Activated T-cell treated with anti-CD3 and anti-CD28 coated beads, Interleukin-2, amount 50 U/mL, for 24 hours (primary cell): ENCODE data around the gene CHD2.

ENCODE experiments used
- DNase-seq: peaks from one replicate; pipeline ENCODE4 v3.0.0-alpha.2; 2020
- H3K27ac Mint-ChIP-seq: 2 replicates; pipeline ENCODE4 v1.8.0; 2020; ENCODE audit warnings: mild to moderate bottlenecking, mixed read lengths
- H3K27me3 Mint-ChIP-seq: 2 replicates; pipeline ENCODE4 v1.8.0; 2020; ENCODE audit warnings: mixed read lengths
- H3K36me3 Mint-ChIP-seq: 2 replicates; pipeline ENCODE4 v1.8.0; 2020; ENCODE audit warnings: low read depth, mixed read lengths
- H3K4me1 Mint-ChIP-seq: 2 replicates; pipeline ENCODE4 v1.8.0; 2020; ENCODE audit warnings: low read depth, mixed read lengths
- H3K4me3 Mint-ChIP-seq: 2 replicates; pipeline ENCODE4 v1.8.0; 2020; ENCODE audit warnings: mild to moderate bottlenecking, moderate library complexity, mixed read lengths
- H3K9me3 Mint-ChIP-seq: 2 replicates; pipeline ENCODE4 v1.8.0; 2020; ENCODE audit warnings: mixed read lengths

The CHD2 gene

DNA sequence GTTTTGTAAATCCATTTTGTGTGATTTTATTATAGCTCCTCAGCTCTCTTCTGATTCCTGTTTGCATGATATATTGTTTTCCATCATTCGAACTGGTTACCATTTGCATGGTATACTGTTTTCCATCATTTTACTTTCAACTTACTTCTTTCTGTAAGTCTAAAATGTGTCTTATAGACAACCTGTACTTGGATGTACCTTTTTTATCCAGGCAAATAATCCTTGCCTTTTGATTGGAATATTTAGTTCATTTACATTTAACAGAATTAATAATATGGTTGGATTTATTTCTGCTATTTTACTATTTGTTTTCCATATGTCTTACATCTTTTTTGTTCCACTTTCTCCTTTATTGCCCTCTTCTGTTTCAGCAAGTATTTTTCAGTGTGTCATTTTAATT, 62.8 kb downstream of the CHD2 start:
- peaks cover 57% of the 10 kb centered on the region for H3K4me1 Mint-ChIP-seq
- H3K27ac Mint-ChIP-seq = no peak overlapping the region
- peaks cover 4% of the 10 kb centered on the region for H3K9me3 Mint-ChIP-seq
- H3K36me3 Mint-ChIP-seq = peaks cover 90% of the 10 kb centered on the region
- no peak for DNase-seq
- H3K4me3 Mint-ChIP-seq = no peak overlapping the region
- H3K27me3 Mint-ChIP-seq = no peaks in the 10 kb centered on the region

DNA sequence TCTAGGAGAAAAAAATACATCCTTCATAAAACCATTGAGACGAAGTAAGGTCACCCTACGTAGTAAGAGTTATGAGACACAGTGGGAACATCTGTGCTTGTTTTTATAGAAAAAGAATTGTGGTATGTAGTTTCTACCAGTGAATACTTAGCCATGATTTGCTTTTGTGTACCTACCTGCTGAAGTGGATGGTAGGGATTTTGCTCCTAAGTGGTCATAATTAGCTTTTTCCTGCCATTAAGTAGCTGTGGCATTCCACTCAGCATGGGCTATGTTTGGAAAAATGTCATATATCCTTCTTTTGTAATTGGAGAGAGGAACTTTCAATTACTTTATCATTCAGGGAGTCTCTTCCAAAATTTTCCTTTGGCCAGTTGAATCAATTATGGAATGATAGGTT, 63.7 kb downstream of the CHD2 start:
- H3K27ac Mint-ChIP-seq = peak overlapping the region; percentile 63

DNA sequence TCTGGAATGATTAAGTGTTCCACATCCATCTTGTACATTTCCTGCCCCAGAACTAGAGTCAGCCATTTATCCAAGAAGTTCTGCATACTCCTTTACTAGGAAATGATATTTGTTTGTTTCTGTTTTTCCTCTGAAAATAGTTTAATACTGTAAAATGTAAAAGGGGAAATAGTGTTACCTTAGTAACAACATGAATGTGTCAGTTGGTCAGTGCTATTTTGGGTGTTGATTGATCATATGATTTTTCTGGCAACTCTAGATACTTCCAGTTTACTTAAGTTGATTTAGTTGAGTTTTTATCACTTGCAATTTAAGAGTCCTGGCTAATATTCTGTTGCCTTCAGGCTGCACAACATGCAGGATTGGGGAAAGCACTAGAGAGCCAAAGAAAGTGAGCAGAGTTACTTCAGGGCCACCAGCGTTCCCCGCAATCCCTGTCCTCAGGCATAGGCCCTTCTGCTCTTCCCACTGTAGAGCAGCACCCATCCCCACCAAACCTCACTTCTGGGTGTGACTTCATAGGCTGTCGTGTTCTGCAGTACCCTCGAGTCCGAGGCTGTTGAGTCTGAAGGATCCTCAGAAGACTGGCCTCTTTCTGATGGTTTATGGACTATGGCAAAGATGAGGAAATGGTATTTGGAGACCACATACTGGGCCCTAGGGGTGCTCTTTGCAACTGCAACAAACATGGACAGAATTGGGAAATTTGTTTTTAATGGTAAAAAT, 69.0 kb downstream of the CHD2 start:
- Mint-ChIP-seq H3K36me3 (peaks cover 89% of the 10 kb centered on the region), H3K4me3 (no peak overlapping the region), H3K27me3 (no peaks in the 10 kb centered on the region), H3K9me3 (no peaks in the 10 kb centered on the region), H3K27ac (peak overlapping the region; percentile 23), H3K4me1 (peaks cover 41% of the 10 kb centered on the region)
- no peak for DNase-seq

More for the DNA sequence above, 63.7 kb downstream of the CHD2 start:
- no peaks in the 10 kb centered on the region for H3K27me3 Mint-ChIP-seq
- H3K4me3 Mint-ChIP-seq = no peak overlapping the region
- peaks cover 51% of the 10 kb centered on the region for H3K4me1 Mint-ChIP-seq
- H3K36me3 Mint-ChIP-seq = peaks cover 90% of the 10 kb centered on the region
- no peak for DNase-seq
- H3K9me3 Mint-ChIP-seq = peaks cover 4% of the 10 kb centered on the region

DNA sequence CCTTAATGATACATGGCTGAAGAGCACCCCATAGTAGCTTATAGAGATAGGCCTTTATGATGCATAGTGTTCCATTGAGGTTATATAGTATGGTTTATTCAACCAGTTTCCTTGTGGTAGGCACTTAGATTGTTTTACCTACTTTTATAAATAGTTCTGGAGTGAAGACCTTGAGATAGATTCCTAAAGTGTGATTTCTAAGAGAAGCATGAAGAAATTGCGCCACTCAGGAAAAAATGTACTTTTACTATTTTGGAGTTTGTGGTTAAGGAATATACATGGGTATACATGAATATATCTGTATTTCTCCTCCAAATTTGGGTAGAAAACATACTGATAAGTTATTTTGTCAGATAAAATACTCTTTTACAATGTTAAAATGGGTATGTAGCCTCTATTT, 70.5 kb downstream of the CHD2 start:
- H3K9me3 Mint-ChIP-seq = no peaks in the 10 kb centered on the region
- peaks cover 88% of the 10 kb centered on the region for H3K36me3 Mint-ChIP-seq
- peaks cover 42% of the 10 kb centered on the region for H3K4me1 Mint-ChIP-seq
- H3K27ac Mint-ChIP-seq = peak overlapping the region; percentile 66
- no peaks in the 10 kb centered on the region for H3K27me3 Mint-ChIP-seq
- no peak for DNase-seq
- H3K4me3 Mint-ChIP-seq = no peak overlapping the region

DNA sequence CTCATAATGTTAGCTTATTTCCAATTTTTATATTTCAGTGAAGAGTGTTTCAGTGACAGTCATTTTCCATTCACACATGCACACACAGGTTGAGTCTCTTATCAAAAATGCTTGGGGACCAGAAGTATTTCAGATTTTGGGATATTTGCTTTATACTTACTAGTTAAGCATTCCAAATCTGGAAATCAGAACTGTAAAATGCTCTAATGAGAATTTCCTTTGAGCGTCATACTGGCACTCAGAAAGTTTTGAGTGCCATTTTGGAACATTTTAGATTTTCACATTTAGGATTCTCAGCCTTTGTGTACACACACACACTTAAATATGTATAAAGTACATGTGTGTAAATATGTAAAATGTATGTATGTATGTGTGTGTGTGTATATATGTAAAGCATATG, 71.0 kb downstream of the CHD2 start:
- H3K27ac Mint-ChIP-seq = peak overlapping the region; percentile 66
- DNase-seq = no peak
- peaks cover 45% of the 10 kb centered on the region for H3K4me1 Mint-ChIP-seq
- no peak overlapping the region for H3K4me3 Mint-ChIP-seq
- peaks cover 91% of the 10 kb centered on the region for H3K36me3 Mint-ChIP-seq
- H3K9me3 Mint-ChIP-seq = no peaks in the 10 kb centered on the region
- no peaks in the 10 kb centered on the region for H3K27me3 Mint-ChIP-seq

DNA sequence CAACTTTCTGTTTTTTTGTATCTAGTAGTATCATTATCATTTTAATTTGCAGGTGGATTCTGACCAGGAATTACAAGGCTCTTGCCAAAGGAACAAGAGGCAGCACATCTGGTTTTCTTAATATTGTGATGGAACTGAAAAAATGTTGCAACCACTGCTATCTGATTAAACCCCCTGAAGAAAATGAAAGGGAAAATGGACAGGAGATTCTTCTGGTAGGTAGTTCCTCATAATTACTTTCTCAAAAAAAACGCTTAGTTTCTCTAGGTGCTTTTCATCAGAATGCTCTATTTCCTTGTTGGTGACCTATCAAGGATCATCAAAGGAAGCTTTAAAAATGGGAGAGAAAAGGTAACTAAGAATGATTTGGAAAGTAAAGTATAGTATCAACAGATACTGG, 71.6 kb downstream of the CHD2 start:
- H3K27ac Mint-ChIP-seq = peak overlapping the region; percentile 50
- H3K4me1 Mint-ChIP-seq = peaks cover 45% of the 10 kb centered on the region

DNA sequence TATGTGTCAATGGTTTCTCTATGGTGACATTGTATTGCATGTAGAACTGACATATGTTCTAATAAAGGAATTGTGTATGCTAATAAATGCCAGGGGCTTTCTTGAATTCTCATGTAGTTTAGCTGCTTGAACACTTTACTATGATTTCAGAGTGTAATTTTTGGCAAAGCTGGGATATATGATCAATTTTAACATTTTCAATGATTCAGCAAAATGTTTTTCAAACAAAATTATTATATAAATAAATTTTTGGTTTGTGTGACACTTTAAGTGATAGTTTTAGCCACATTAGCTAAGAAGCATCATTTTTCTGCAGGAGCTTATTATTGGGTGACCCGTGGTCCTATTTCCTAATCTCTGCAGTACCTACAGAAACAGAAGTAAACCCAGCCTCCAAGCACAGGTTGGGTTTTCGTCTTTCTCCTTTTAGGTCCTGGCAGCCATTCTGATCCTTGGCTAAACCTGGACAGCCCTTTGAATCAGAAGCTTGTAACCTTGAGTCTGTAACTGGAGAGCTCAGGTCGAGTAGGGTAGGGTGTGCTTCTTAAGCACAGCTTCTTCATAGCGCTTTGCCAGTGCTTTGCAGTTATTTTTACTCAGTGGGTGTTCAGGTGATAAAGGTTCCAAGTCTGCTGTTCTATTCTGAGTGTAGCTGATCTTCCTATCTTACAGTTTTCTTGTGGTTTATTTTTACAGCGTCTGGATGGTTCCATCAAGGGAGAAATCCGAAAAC, 74.2 kb downstream of the CHD2 start:
- no peaks in the 10 kb centered on the region for H3K9me3 Mint-ChIP-seq
- H3K36me3 Mint-ChIP-seq = peaks cover 93% of the 10 kb centered on the region
- H3K27me3 Mint-ChIP-seq = no peaks in the 10 kb centered on the region
- no peak for DNase-seq
- no peak overlapping the region for H3K4me3 Mint-ChIP-seq
- H3K27ac Mint-ChIP-seq = peak overlapping the region; percentile 76
- H3K4me1 Mint-ChIP-seq = peaks cover 38% of the 10 kb centered on the region

More for the DNA sequence above, 71.6 kb downstream of the CHD2 start:
- DNase-seq = no peak
- Mint-ChIP-seq H3K27me3 (no peaks in the 10 kb centered on the region), H3K9me3 (no peaks in the 10 kb centered on the region), H3K36me3 (peaks cover 91% of the 10 kb centered on the region), H3K4me3 (no peak overlapping the region)

DNA sequence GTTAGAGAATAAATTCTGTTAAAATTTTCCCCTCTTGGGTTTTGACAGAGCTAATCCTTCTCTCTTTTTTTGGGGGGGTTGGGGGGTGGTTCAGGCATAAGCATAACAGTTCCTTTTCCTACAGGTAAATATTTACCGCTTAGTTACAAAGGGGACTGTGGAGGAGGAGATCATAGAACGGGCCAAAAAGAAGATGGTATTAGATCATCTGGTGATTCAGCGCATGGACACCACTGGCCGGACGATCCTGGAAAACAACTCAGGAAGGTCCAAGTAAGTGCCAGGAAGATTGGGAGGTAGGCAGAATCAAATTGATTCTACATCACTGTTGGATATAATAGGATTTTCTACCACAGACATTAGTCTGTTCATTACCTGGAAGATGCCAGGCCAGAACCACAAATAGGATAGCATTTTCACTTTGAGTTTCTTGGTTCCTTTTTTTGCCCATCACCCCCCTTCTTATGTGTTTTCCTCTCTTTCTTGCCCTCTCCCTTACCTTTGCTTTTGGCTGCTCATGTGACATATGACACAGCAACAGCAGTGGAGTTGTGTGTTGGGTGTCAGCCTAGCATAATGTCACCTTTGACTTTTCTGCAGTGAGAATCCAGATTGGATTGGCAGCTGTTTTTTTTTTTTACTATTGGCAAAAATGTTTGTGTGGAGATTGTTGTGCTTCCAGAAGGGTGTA, 79.0 kb downstream of the CHD2 start:
- H3K27ac Mint-ChIP-seq = peak overlapping the region; percentile 65
- H3K4me1 Mint-ChIP-seq = peaks cover 16% of the 10 kb centered on the region
- H3K27me3 Mint-ChIP-seq = no peaks in the 10 kb centered on the region
- peaks cover 56% of the 10 kb centered on the region for H3K36me3 Mint-ChIP-seq
- DNase-seq = no peak
- no peak overlapping the region for H3K4me3 Mint-ChIP-seq
- no peaks in the 10 kb centered on the region for H3K9me3 Mint-ChIP-seq

DNA sequence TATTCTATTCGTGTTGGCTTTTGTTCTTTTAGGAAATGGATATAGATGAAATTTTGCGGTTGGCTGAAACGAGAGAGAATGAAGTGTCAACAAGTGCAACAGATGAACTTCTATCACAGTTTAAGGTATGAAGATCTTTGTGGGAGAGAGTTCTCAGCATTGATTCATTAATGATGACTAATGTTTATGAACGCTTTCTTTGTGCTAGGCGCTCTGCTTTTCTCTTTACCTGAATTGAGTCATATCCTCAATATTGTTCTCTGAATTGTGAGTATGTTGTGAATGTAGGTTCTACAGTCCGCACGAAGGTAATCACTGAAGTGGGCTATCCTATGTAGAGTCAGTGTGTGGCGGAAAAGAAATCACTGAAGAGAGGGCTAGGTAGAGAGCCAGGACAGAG, 81.2 kb downstream of the CHD2 start:
- Mint-ChIP-seq H3K27me3 (no peaks in the 10 kb centered on the region), H3K27ac (no peak overlapping the region), H3K4me3 (no peak overlapping the region), H3K4me1 (peaks cover 12% of the 10 kb centered on the region), H3K36me3 (peaks cover 57% of the 10 kb centered on the region), H3K9me3 (no peaks in the 10 kb centered on the region)
- DNase-seq = no peak

DNA sequence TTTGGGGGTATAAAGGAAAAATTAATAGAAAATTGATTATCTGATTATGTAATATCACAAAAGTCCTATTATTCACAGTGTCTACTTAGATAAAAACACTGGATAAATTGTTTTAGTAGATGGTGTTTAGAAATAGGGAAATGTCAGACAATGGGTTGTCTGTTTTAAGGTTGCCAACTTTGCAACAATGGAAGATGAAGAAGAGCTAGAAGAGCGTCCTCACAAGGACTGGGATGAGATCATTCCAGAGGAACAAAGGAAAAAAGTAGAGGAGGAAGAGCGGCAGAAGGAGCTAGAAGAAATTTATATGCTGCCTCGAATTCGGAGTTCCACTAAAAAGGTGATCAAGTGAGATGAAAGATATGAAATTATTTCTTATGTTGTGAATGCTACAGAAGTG, 84.0 kb downstream of the CHD2 start:
- H3K4me3 Mint-ChIP-seq = no peak overlapping the region
- H3K36me3 Mint-ChIP-seq = peaks cover 54% of the 10 kb centered on the region
- no peaks in the 10 kb centered on the region for H3K9me3 Mint-ChIP-seq
- H3K4me1 Mint-ChIP-seq = peaks cover 8% of the 10 kb centered on the region
- peak overlapping the region; percentile 45 for H3K27ac Mint-ChIP-seq
- H3K27me3 Mint-ChIP-seq = no peaks in the 10 kb centered on the region
- DNase-seq = no peak

DNA sequence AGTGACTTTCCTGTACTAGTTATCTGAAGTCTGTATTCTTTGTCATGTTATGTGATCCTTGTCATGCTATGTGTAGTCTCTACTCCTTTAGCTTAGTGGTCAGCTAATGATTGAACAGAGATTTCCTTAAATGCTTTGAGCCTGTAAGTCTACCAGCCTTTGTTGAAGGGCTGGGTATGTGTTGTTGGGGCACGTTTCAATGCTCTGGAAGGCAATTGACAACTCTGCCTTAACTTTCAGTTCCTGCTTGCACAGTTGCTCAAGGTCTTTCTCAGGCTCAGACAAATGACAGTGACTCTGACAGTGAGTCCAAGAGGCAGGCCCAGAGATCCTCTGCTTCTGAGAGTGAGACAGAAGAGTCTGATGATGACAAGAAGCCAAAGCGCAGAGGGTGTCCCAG, 89.3 kb downstream of the CHD2 start:
- DNase-seq = no peak
- no peaks in the 10 kb centered on the region for H3K27me3 Mint-ChIP-seq
- no peaks in the 10 kb centered on the region for H3K9me3 Mint-ChIP-seq
- H3K4me3 Mint-ChIP-seq = no peak overlapping the region
- H3K36me3 Mint-ChIP-seq = peaks cover 88% of the 10 kb centered on the region
- peak overlapping the region; percentile 61 for H3K27ac Mint-ChIP-seq
- peaks cover 13% of the 10 kb centered on the region for H3K4me1 Mint-ChIP-seq

DNA sequence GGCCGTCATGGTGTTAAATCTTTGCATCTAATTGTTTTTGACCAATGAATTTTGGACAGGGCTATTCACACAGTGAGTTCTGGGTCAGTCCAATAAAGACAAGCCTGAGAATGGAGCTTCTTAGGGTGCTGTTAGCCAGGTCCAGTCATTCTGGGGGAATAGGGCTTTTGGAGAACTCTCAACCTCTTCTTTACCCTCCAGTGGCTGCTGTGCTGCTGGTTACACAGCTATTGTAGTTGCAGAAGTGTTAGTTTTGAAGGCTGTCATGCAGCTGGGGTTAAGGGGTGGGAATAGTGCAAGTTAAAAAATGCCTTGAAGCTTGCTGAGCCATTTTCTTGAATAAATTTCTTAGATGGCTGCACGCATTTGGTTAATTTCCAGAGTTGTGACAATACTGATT, 89.9 kb downstream of the CHD2 start:
- DNase-seq = no peak
- peaks cover 13% of the 10 kb centered on the region for H3K4me1 Mint-ChIP-seq
- H3K27ac Mint-ChIP-seq = peak overlapping the region; percentile 61
- no peaks in the 10 kb centered on the region for H3K27me3 Mint-ChIP-seq
- H3K4me3 Mint-ChIP-seq = no peak overlapping the region
- no peaks in the 10 kb centered on the region for H3K9me3 Mint-ChIP-seq
- H3K36me3 Mint-ChIP-seq = peaks cover 88% of the 10 kb centered on the region

DNA sequence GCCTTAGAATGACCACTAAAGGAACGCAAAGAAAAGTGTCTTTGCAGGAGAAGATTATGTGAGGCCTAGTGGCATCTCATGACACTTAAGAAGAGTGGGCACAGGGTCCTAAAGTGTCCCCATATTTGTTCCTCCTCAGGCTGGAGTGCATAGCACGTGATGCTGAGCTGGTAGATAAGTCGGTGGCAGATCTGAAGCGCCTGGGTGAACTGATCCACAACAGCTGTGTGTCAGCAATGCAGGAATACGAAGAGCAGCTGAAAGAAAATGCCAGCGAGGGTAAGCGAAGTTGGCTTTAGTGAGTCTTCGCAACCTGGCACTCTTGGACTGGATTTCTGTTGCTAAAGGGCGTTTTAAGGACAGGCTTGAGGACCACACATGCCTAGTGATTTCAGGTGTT, 92.6 kb downstream of the CHD2 start:
- Mint-ChIP-seq H3K4me3 (no peak overlapping the region), H3K27ac (peak overlapping the region; percentile 80), H3K9me3 (no peaks in the 10 kb centered on the region), H3K27me3 (no peaks in the 10 kb centered on the region), H3K36me3 (peaks cover 92% of the 10 kb centered on the region), H3K4me1 (peaks cover 13% of the 10 kb centered on the region)
- no peak for DNase-seq

DNA sequence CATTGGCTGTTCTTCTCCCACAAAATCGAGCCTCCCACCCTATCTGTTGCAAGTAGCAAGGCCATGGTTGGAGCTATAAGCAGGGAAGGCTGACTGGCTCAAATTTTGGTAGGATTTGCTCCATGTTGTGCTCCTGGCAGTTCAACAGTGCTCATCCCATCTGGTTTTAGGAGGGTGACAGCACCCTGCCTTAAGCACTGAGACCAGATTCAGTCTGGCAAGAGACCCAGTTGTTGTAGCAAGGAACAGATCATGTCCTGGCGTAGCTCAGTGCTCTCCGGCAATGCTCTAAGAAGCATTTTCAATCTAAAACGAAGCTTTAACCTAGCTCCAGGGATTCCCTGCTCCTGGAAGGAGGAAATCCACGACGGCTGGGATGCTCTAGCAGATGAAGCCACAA, 97.7 kb downstream of the CHD2 start:
- peaks cover 1% of the 10 kb centered on the region for H3K4me1 Mint-ChIP-seq
- DNase-seq = no peak
- H3K27ac Mint-ChIP-seq = peak overlapping the region; percentile 84
- peaks cover 90% of the 10 kb centered on the region for H3K36me3 Mint-ChIP-seq
- H3K27me3 Mint-ChIP-seq = no peaks in the 10 kb centered on the region
- no peaks in the 10 kb centered on the region for H3K9me3 Mint-ChIP-seq
- no peak overlapping the region for H3K4me3 Mint-ChIP-seq

DNA sequence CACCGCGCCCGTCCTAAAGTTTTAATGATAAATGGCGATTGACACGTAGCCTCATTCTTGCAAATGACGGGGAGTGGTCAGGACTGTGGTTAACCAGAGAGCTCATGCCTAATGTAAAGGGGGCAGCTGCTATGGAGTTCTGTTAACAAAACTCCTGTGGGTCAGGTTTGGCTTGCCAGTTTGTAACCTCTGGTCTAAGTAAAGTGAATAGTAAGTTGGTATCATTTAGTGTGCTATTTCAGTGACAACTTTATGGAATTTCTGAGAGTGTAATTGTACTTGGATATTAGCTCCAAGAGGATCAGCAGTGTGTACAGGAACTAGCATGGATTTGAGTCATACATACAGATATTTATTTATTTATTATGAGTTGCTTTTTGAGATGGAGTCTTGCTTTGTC, 101.0 kb downstream of the CHD2 start:
- DNase-seq = no peak
- H3K4me1 Mint-ChIP-seq = no peaks in the 10 kb centered on the region
- no peaks in the 10 kb centered on the region for H3K27me3 Mint-ChIP-seq
- H3K36me3 Mint-ChIP-seq = peaks cover 96% of the 10 kb centered on the region
- no peak overlapping the region for H3K4me3 Mint-ChIP-seq
- peak overlapping the region; percentile 55 for H3K27ac Mint-ChIP-seq
- H3K9me3 Mint-ChIP-seq = no peaks in the 10 kb centered on the region
